MM.1S (cell line): ENCODE data around the gene RUNX1.

Experiments
- CTCF ChIP-seq: fragments of 300-600 bp; sonication (generic); IDR thresholded peaks from 2 replicates; pipeline ENCODE4 v1.5.1; 2016; ENCODE audit warnings: antibody characterized with exemption, low read length, mixed read lengths
- EZH2 ChIP-seq: fragments of 300-600 bp; sonication (generic); optimal IDR thresholded peaks from 2 replicates; pipeline ENCODE3; 2017; ENCODE audit warnings: low read depth, mild to moderate bottlenecking, antibody characterized with exemption, low read length, mixed read lengths
- EZH2phosphoT487 ChIP-seq: fragments of 300-600 bp; sonication (generic); IDR thresholded peaks from 2 replicates; pipeline ENCODE4 v1.6.1; 2018; ENCODE audit warnings: antibody characterized with exemption, low read length

- TF ChIP-seq CTCF = no peak
- no peak for TF ChIP-seq EZH2
- no peak for TF ChIP-seq EZH2phosphoT487
These were observed 253.4 kb downstream of the RUNX1 start for GRCh38 chr21:34795548-34796180.
